Measurements from ENCODE around the gene MRPS10.

DNA sequence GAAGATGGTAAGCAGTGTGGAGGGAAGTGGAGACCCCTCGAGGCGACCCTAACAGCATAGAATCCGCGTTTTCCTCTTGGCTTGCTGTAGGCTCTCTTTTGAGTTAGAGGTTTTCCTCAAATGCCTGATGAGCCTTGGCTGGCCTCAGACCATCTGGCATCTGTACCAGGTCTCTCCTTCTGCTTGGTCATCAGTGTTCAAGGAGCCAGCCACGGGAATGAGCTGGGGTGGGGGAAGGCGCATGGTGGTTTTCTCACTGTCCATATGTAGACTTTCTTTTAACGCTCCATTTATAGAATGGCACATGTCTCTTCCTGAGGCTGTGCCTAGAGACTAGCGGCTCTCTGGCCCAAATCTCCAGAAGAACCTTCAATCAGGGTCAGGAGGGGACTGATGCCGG lies 52.6 kb downstream of the MRPS10 start:
- TF ChIP-seq, protein P1, sequence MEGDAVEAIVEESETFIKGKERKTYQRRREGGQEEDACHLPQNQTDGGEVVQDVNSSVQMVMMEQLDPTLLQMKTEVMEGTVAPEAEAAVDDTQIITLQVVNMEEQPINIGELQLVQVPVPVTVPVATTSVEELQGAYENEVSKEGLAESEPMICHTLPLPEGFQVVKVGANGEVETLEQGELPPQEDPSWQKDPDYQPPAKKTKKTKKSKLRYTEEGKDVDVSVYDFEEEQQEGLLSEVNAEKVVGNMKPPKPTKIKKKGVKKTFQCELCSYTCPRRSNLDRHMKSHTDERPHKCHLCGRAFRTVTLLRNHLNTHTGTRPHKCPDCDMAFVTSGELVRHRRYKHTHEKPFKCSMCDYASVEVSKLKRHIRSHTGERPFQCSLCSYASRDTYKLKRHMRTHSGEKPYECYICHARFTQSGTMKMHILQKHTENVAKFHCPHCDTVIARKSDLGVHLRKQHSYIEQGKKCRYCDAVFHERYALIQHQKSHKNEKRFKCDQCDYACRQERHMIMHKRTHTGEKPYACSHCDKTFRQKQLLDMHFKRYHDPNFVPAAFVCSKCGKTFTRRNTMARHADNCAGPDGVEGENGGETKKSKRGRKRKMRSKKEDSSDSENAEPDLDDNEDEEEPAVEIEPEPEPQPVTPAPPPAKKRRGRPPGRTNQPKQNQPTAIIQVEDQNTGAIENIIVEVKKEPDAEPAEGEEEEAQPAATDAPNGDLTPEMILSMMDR (IDR thresholded peaks at IDR 0.05; ENCODE audit: extremely low read depth in 1 of 2, insufficient read depth in 1 of 2, low read depth in 1 of 2, low read length in 2 of 2) = no peak
- no peak for TF ChIP-seq POLR2AphosphoS5 (IDR thresholded peaks at IDR 0.05; ENCODE audit: insufficient read depth, low read depth, low read length)
- no peak for TF ChIP-seq POLR2A (IDR thresholded peaks at IDR 0.05; ENCODE audit: low read depth, low read length)
- no peak for TF ChIP-seq MAX (IDR thresholded peaks at IDR 0.05; ENCODE audit: insufficient read depth, insufficient read length)
- no peak for TF ChIP-seq EZH2 (IDR thresholded peaks at IDR 0.05; ENCODE audit: borderline replicate concordance, low read depth, low read length, severe bottlenecking)
- TF ChIP-seq FOS (IDR thresholded peaks at IDR 0.05; ENCODE audit: borderline replicate concordance, insufficient read depth, low read length) = no peak
- TF ChIP-seq MYC (IDR thresholded peaks at IDR 0.05; ENCODE audit: low read depth, low read length) = no peak
- no peak for TF ChIP-seq JUN (IDR thresholded peaks at IDR 0.05; ENCODE audit: borderline replicate concordance, insufficient read depth, insufficient read length, low read depth)
